Activated CD4-positive, CD25-positive, alpha-beta regulatory T cell (primary cell): ENCODE measurements around the gene ZCCHC2.

Source experiments
- DNase-seq, 4 experiments: peaks; one replicate each; lab custom pipeline; 2025; lab: John Stamatoyannopoulos, UW

The ZCCHC2 gene

GRCh38 chr18:62577765-62578164 lies 54.9 kb downstream of the ZCCHC2 start:
- no peak for DNase-seq

- DNase-seq = no peak
Measured at GRCh38 chr18:62578980-62579511, 56.2 kb downstream of the ZCCHC2 start.

GRCh38 chr18:62583376-62583775 lies 60.6 kb downstream of the ZCCHC2 start:
- DNase-seq = no peak

GRCh38 chr18:62584241-62585120 lies 61.7 kb downstream of the ZCCHC2 start:
- DNase-seq = peak; percentile 50 to 74 (median 53)

GRCh38 chr18:62585274-62586150 lies 62.7 kb downstream of the ZCCHC2 start:
- DNase-seq = peak in 3 of 4 experiments; percentile 15 to 30 (median 28)

- peak; percentile 33 to 67 (median 47) for DNase-seq
Measured at GRCh38 chr18:62586151-62586774, 63.4 kb downstream of the ZCCHC2 start.

GRCh38 chr18:62586781-62587487 lies 64.1 kb downstream of the ZCCHC2 start:
- no peak for DNase-seq

GRCh38 chr18:62587689-62588088 lies 64.9 kb downstream of the ZCCHC2 start:
- no peak for DNase-seq

GRCh38 chr18:62588217-62588616 lies 65.4 kb downstream of the ZCCHC2 start:
- DNase-seq = no peak

- no peak for DNase-seq
Measured at GRCh38 chr18:62590799-62591590, 68.2 kb downstream of the ZCCHC2 start.

- no peak for DNase-seq
Measured at GRCh38 chr18:62596145-62597005, 73.5 kb downstream of the ZCCHC2 start.

- no peak for DNase-seq
Measured at GRCh38 chr18:62601871-62602270, 79.0 kb downstream of the ZCCHC2 start.

- no peak for DNase-seq
Measured at GRCh38 chr18:62602706-62603105, 79.9 kb downstream of the ZCCHC2 start.

- DNase-seq = no peak
Measured at GRCh38 chr18:62603211-62603610, 80.4 kb downstream of the ZCCHC2 start.

- DNase-seq = no peak
Measured at GRCh38 chr18:62603979-62604378, 81.2 kb downstream of the ZCCHC2 start.

- DNase-seq = no peak
Measured at GRCh38 chr18:62605685-62606084, 82.9 kb downstream of the ZCCHC2 start.

- no peak for DNase-seq
Measured at GRCh38 chr18:62606106-62606505, 83.3 kb downstream of the ZCCHC2 start.

- DNase-seq = no peak
Measured at GRCh38 chr18:62607302-62607701, 84.5 kb downstream of the ZCCHC2 start.

- DNase-seq = no peak
Measured at GRCh38 chr18:62607708-62608428, 85.0 kb downstream of the ZCCHC2 start.
